ENCODE data around the gene ALG6.
"Not testable (repeated sequence)": the region's sequence is repeated elsewhere in the genome, so short reads cannot be mapped to it uniquely, and the experiment has no call there.

Gene ALG6

GRCh38 chr1:63418101-63418500 lies 50.7 kb downstream of the ALG6 start:
- no peak for DNase-seq

- DNase-seq: not testable (repeated sequence)
Observed at GRCh38 chr1:63420746-63421145, 53.3 kb downstream of the ALG6 start.

- no peak for DNase-seq
Observed at GRCh38 chr1:63423649-63424048, 56.2 kb downstream of the ALG6 start.

- no peak for DNase-seq
Observed at GRCh38 chr1:63428815-63429214, 61.4 kb downstream of the ALG6 start.

GRCh38 chr1:63429281-63429680 lies 61.9 kb downstream of the ALG6 start:
- DNase-seq: no peak

- DNase-seq: no peak
Observed at GRCh38 chr1:63435161-63435560, 67.7 kb downstream of the ALG6 start.

GRCh38 chr1:63442141-63442475 lies 74.7 kb downstream of the ALG6 start:
- DNase-seq: no peak

GRCh38 chr1:63448731-63449246 lies 81.4 kb downstream of the ALG6 start:
- no peak for DNase-seq

- DNase-seq: no peak
Observed at GRCh38 chr1:63450416-63450815, 83.0 kb downstream of the ALG6 start.

- no peak for DNase-seq
Observed at GRCh38 chr1:63453232-63453631, 85.8 kb downstream of the ALG6 start.

- DNase-seq: no peak
Observed at GRCh38 chr1:63454269-63454668, 86.8 kb downstream of the ALG6 start.

GRCh38 chr1:63458750-63459149 lies 91.3 kb downstream of the ALG6 start:
- DNase-seq: no peak

GRCh38 chr1:63461661-63462230 lies 94.3 kb downstream of the ALG6 start:
- no peak for DNase-seq

- DNase-seq: no peak
Observed at GRCh38 chr1:63463248-63463647, 95.8 kb downstream of the ALG6 start.

GRCh38 chr1:63466181-63466580 lies 98.8 kb downstream of the ALG6 start:
- no peak for DNase-seq

- no peak for DNase-seq
Observed at GRCh38 chr1:63466759-63467158, 99.3 kb downstream of the ALG6 start.

GRCh38 chr1:63468683-63469082 lies 101.3 kb downstream of the ALG6 start:
- DNase-seq: not testable (repeated sequence)

GRCh38 chr1:63475761-63476160 lies 108.3 kb downstream of the ALG6 start:
- no peak for DNase-seq

GRCh38 chr1:63480057-63480456 lies 112.6 kb downstream of the ALG6 start:
- no peak for DNase-seq

GRCh38 chr1:63486629-63487028 lies 119.2 kb downstream of the ALG6 start:
- no peak for DNase-seq

- no peak for DNase-seq
Observed at GRCh38 chr1:63487336-63488065, 120.1 kb downstream of the ALG6 start.

Data from activated effector memory CD4-positive, alpha-beta T cell treated with Interleukin-2 at 50 U/mL for 16 hours (primary cell).